Left ventricle myocardium inferior (tissue), 1 donor: ENCODE data around the gene RAB26. TPM values are rescaled to one million over a fixed set of nuclear protein-coding genes. Genes with fewer than 3 reads are reported as not detected.

Source experiments
- DNase-seq: peaks from one replicate; pipeline ENCODE4 v3.0.0-alpha.2; 2020
- H3K27ac ChIP-seq: fragments of 200-600 bp; replicated peaks from 2 replicates; pipeline ENCODE4 v1.8.0; 2021
- H3K27me3 ChIP-seq: fragments of 200-600 bp; 2 replicates; pipeline ENCODE4 v1.8.0; 2021; ENCODE audit warnings: low read depth
- H3K36me3 ChIP-seq: fragments of 200-600 bp; 2 replicates; pipeline ENCODE4 v1.8.0; 2021
- H3K4me1 ChIP-seq: fragments of 200-600 bp; 2 replicates; pipeline ENCODE4 v1.8.0; 2021
- H3K4me3 ChIP-seq: fragments of 200-600 bp; 2 replicates; pipeline ENCODE4 v1.8.0; 2021; ENCODE audit warnings: mild to moderate bottlenecking, moderate library complexity
- H3K9me3 ChIP-seq: fragments of 200-600 bp; replicated peaks from 2 replicates; pipeline ENCODE4 v1.8.0; 2021
- CTCF ChIP-seq: fragments of 200-600 bp; IDR thresholded peaks from 2 replicates; pipeline ENCODE4 v1.8.0; 2021; ENCODE audit warnings: antibody characterized with exemption, mild to moderate bottlenecking, borderline replicate concordance
- intact Hi-C: fragments of 100-400 bp; cut with micrococcal nuclease; formaldehyde crosslinking; loops from one replicate; pipeline ENCODE4 v1.11.0; 2022
- total RNA-seq: library from RNA; stranded (reverse); fragmentation: NEBNext Ultra II Directional; extraction: Animal tissue kit (Norgen Biotek cat#: 25700); gene quantifications from one replicate; pipeline ENCODE4 v1.2.1, GENCODE V29; 2021
- donor health status: DM: no; HTN: yes; CAD: no; lungs with severe emphysema.

RAB26 gene
- total RNA-seq, 1 donor from 2014 or later = 1.7 TPM

DNA sequence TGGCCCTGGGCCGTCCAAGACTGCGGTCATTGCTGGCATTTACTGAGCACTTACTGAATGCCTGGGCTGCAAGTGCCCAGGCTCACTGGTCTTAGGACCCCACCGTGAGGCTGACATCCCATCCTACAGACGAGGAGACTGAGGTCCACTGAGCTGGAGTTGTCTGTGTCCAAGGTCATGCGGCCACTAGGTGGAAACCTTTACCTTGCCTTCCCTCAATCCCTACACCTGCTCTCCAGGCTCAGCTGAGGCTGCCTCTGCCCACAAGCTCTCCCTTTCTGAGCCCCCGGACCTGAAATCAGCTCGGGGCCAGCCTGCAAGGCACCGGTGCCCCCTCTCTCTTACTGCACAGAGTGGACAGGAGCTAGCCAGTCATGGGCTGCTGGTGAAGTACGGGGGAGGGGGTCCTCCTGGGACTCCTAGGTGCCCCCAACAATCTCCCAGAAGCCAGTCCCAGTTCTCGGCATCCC, 46.5 kb downstream of the RAB26 start:
- peak overlapping the region; percentile 62 for H3K4me3 ChIP-seq
- H3K27me3 ChIP-seq = peaks cover 67% of the 10 kb centered on the region
- no peak for DNase-seq
- peaks cover 16% of the 10 kb centered on the region for H3K4me1 ChIP-seq
- intact Hi-C loops = no loop called here
- H3K27ac ChIP-seq = no peak overlapping the region
- H3K36me3 ChIP-seq = no peaks in the 10 kb centered on the region
- peak; percentile 39 for TF ChIP-seq CTCF
- no peaks in the 10 kb centered on the region for H3K9me3 ChIP-seq

DNA sequence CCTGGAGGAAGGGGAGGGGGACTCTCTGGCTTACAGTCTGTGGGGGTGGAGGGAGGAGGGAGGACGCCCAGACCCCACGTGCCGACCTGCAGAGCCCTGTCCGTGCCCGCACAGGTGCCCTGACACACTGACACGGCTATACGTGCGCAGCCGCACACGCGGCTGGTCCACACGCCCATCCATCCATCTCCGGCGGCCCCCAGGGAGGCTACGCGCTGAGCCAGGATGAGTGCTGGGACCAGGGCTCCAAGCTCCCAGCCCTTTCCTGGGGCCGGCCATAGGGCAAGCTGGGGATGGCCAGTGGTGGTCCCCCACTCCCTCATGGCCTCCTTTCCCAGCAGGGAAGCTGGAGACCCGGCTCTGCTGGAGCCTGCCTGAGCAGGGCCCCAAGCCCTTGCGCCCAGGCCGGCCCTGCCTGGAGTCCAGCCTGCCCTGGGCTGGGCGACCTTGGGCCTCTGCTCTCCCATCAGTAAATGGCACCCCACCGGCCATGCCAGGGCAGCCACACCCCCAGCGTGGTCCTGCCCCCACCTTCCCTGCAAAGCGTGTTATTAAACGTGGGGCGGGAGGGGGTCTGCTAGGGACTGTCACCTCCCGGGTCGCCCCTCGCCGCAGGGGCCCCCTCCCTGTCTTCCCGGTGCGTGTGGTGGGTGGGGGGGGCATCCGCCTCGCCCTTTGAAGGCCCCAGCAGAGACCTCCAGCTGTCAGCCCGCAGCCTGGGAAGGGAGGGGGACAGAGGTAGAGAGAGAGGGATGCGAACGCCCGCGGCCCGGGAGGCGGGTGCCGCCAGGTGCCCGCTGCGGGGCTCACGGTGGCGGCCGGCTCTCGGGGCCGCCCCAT, 47.1 kb downstream of the RAB26 start:
- DNase-seq = no peak
- no peaks in the 10 kb centered on the region for H3K36me3 ChIP-seq
- intact Hi-C loops = no loop called here
- TF ChIP-seq CTCF = no peak
- H3K27ac ChIP-seq = no peak overlapping the region
- peaks cover 68% of the 10 kb centered on the region for H3K27me3 ChIP-seq
- peak overlapping the region; percentile 62 for H3K4me3 ChIP-seq
- H3K4me1 ChIP-seq = peaks cover 16% of the 10 kb centered on the region
- no peaks in the 10 kb centered on the region for H3K9me3 ChIP-seq

- intact Hi-C loops = no loop called here
- Histone ChIP-seq H3K4me3 (peak within 1 kb of the TSS; percentile 62), H3K4me1 (peaks cover 16% of the 10 kb centered on the region), H3K27me3 (peaks cover 68% of the 10 kb centered on the region), H3K9me3 (no peaks in the 10 kb centered on the region), H3K36me3 (no peaks in the 10 kb centered on the region), H3K27ac (no peak within 1 kb of the TSS)
- TF ChIP-seq CTCF = no peak
- no peak for DNase-seq
Measured at GRCh38 chr16:2196162-2196980, 47.9 kb downstream of the RAB26 start, which contains the start of gene CASKIN1. TSS of gene CASKIN1 (minus strand) at chr16:2196605. CDS start at chr16:2196432, 173 bp downstream.

DNA sequence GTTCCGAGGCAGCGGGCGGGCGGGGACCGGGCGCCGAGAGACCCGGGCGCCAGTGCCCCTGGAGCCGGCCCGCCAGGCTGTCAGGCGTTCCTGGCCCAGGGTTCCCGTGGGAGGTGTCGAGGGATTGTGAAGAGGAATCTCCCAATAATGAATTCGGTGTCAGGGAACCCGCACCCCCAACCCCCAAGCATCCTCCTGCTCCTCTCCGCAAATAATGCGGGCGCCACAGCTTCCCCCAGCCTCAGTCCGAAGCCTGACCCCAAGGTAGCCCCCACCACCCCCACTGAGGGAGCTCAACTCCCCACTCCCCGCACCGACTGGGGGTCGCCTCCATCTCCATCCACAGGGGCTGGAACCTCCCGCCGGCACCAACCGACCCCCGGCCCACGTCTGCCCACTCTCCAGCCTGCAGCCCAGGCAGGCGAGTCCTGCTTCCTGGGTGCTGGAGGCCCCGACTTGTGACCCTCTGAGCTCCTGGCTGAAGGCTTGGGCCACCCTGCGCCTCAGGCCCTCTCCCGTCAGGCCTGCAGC, 48.6 kb downstream of the RAB26 start:
- Histone ChIP-seq H3K9me3 (no peaks in the 10 kb centered on the region), H3K27ac (no peak overlapping the region), H3K4me3 (peak overlapping the region; percentile 53), H3K27me3 (peaks cover 65% of the 10 kb centered on the region), H3K4me1 (peaks cover 12% of the 10 kb centered on the region), H3K36me3 (no peaks in the 10 kb centered on the region)
- no peak for DNase-seq
- TF ChIP-seq CTCF = no peak
- intact Hi-C loops = no loop called here

- DNase-seq = no peak
- Histone ChIP-seq H3K9me3 (no peaks in the 10 kb centered on the region), H3K27me3 (peaks cover 62% of the 10 kb centered on the region), H3K27ac (no peak overlapping the region), H3K36me3 (no peaks in the 10 kb centered on the region), H3K4me3 (no peak overlapping the region), H3K4me1 (peaks cover 12% of the 10 kb centered on the region)
- TF ChIP-seq CTCF = no peak
- intact Hi-C loops = no loop called here
Measured at GRCh38 chr16:2197765-2198164, 49.3 kb downstream of the RAB26 start.
